Activated T-cell treated with anti-CD3 and anti-CD28 coated beads for 24 hours (primary cell): ENCODE measurements around the gene CERT1.
A peak's percentile ranks its signal among the peaks of the same experiment; 100 is the strongest.
"Not testable (repeated sequence)": the region's sequence is repeated elsewhere in the genome, so short reads cannot be mapped to it uniquely, and the experiment has no call there.

ENCODE experiments used
- DNase-seq: peaks from one replicate; pipeline ENCODE4 v3.0.0-alpha.2; 2020; ENCODE audit warnings: low read depth

CERT1 gene

DNA sequence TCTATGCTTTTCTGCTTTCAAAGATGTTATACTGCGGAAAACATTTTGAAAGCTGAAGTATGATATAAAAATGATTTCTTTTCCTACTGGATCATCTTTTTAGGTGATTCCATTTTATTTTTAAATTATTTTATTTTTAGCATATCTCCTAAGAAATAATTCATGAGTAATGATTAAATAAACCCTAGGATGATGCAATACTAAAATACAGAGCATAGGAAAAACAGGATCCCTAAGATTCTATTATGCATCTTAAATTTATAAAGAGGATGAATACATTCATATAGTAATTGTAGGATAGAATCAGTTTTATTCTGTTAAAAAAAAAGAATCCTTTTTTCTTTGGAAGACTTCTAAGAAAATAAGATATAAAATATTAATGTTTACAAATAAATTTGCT lies 11.1 kb upstream of the CERT1 start:
- no peak for DNase-seq

DNA sequence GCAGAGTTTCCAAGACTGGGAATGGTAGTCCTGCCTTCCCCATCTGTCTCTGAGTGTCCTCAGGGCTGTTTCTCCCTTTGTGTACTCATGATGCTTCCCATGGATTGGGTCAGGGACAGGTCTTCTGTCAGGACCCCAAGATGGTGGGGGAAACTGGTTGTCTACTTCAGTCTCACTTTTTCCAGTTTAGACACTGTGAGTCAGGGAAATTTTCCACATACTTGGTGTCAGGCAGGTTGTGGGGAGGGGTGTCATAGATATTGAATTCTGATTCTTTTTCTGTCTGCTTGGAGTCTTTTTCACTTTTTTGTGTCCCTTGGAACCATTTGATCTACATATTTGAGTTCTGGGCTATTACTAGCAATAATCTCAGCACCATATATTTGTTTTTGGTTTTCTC lies 10.6 kb upstream of the CERT1 start:
- no peak for DNase-seq

DNA sequence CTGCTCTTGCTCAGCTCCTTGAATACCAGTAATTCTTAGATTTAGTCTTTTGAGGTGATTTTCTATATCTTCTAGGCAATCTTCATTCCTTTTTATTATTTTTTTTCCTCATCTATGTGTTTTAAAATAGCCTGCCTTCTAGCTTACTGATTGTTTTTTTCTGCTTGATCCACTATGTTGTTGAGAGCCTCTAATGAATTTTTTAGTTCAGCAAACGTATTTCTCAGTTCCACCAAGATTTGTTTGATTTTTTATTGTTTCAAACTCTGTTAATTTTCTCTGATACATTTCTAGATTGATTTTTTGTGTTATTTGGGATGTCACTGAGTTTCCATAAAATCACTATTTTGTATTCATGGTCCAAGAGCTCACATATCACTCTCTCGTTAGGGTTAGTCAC lies 9.8 kb upstream of the CERT1 start:
- DNase-seq, result no peak

DNA sequence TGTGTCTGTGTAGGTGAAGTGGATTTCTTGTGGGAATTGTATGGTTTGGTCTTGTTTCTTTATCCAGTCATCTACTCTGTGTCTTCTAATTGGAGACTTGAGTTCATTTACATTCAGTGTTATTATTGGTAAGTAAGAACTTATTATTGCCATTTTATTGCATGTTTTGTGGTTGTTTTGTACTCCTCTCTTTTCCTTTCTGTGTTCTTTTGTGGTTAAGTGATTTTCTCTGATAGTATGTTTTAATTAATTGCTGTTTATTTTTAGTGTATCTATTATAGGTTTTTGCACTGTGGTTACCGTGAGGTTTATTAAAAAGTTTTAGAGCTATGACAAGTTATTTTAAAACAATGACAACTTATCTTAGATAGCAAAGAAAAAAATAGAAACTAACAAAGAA lies 8.3 kb upstream of the CERT1 start:
- DNase-seq, result no peak

DNA sequence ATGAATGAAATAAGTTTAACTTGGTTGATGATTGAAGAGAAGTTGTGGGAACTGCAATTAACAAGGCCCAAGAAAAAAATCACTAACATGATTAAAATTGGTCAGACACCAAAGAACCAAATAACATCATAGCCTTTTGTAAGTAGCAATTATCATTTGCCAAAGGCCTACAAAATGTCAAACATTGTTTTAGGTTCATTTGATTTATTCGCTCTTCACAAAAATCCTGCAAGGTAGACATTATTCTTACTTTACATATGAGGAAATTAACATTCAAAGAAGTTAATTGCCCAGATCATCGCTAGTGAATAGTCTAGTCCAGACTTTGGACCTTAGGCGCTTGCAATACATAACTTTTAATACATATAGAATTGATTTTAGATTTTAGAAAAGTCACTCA lies 2.9 kb upstream of the CERT1 start:
- DNase-seq, result no peak

DNA sequence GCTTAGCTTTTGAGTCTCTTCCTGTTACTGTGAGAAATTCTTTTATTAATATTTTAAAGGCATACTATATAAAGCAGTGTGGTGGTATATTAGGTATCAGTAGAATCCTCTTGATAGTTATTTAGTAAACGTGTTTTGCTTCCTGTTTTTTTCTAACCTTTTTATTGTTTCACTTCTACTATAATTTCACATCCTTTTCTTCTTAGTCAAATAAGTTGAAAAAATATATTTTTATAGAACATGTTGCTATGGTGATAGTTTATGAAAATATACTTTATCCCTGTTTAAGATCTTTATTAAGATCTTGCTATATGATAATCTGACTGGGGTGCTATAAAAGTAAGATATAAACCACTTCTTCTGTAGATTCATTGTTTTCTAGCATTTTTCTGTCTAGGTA lies 2.4 kb upstream of the CERT1 start:
- no peak for DNase-seq

DNA sequence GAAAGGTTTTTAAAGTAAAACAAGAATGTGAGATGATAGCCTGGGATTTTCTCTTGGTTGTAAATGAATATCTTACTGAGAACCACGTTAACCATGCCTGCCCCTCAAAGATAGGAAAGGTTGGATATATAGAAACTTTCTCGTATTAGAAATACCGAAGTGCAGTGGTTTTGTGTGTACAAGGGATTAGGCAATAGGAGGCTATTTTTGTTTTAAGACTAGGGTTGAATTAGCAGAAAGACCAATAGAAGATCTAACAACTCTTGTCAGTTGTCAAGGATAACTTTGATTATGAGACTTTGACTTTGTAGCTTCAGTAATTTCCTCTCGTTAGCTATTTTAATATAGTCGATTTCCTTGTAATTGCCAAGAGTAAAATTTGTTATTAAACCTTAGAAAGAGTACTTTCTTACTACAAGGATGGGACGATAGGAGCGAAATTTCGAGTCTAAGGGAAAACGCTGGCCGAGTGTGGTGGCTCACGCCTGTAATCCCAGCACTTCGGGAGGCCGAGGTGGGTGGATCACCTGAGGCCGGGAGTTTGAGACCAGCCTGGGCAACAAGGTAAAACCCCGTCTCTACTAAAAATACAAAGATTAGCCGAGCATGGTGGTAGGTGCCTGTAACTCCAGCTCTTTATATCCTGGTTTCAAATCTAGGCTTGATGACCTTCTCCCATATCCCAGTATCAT lies 1.1 kb upstream of the CERT1 start:
- DNase-seq, result no peak

DNA sequence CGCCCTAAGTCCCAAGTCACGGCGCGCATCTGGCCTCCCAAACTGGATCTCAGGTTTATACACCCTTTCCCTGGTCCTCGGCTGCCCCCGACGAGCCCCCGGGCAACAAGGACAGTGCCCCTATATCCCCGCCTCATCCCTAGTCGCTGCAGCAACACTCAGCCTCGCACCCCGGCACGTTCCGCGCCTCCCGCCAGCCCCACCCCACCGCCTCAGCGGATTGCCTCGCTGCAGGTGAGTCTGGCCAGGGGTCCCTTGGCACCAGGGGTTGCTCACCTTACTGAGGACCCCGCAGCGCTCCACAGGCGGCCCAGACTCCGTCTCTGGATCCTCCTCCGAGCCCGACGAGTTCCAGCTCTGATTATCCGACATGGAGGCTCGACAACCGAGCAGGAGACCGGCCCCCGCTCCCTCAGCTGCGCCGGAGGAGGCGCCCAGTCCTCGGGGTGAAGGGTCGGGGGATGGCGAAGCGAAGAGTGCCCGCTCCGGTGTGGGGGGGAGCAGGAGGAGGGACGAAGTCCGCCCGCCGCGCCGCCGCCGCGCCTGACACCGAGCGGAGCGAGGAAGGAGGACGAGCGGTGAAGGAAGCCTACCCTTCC lies 494 bp downstream of the CERT1 start:
- DNase-seq, result peak; percentile 4

DNA sequence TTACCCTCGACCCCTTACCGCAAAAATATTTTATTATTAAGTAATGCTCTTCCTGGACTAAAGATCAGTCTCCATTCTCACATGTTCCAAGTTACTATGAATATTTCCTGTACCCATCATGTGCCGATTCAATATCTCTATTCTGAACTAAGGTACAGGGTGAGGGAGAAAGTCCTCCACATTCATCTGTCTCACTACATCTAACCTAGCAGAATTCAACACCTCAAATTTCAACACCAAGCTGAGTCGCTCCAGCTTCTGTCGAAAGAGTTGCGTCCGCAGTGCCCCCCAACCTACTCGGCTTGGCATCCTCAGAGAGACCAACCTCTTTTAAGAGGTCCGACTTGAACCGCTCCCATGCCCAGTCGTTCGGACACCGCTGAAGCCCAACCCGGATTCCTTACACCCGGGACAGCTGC lies 1.0 kb downstream of the CERT1 start:
- no peak for DNase-seq

DNA sequence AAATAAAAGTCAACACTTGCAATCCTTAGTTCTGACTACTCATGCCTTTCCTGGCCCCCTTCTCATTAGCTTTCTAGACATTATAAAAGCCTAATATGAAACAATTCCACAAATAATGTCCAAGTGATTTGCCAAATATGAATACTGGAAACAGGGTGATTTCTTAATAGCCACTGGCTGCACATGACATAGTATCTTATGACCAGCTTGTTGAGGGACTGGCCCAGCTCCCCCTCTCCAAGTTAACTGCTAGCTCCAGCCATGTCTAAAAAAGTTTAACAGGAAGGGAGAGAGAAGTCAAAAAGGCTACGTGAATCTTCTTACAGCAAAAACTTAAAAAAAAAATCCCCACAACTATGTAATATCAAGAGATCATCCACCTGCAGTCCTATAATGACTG lies 1.5 kb downstream of the CERT1 start:
- DNase-seq, result no peak

DNA sequence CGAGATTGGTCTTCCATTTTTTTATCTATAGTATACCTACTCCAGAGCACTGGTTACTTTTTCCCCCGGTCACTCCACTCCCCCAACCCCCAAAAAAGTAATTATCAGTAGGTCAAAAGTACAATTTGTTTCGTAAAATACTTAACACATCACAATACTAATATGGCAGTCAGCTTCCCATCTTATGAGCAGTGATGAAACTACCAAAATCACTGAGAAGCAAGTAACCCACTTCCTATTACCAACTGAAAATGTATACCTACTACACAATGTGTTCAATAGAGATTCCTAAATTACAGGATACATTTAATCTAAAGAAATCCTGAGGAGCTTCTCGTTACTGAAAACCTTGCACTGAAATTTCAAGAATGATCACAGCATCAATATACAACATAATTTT lies 1.9 kb downstream of the CERT1 start:
- DNase-seq, result no peak

DNA sequence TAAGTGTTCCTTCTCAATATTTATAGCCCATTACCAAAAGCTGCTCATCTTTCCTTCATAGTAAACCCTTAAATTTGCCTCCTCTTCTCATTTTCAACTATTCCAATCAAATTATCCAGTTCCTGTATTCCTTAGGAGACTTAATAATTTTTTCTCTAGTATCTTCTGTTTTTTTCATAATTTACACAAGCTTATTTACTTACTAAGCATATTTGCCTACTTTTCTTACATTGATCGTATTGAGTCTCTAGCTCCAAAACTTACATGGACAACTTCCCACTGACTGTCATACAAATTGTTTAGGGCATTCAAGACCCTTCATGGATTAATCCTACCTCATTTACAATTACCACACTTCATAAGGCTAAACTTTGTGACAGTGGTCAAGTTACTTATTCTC lies 3.6 kb downstream of the CERT1 start:
- DNase-seq, result no peak

DNA sequence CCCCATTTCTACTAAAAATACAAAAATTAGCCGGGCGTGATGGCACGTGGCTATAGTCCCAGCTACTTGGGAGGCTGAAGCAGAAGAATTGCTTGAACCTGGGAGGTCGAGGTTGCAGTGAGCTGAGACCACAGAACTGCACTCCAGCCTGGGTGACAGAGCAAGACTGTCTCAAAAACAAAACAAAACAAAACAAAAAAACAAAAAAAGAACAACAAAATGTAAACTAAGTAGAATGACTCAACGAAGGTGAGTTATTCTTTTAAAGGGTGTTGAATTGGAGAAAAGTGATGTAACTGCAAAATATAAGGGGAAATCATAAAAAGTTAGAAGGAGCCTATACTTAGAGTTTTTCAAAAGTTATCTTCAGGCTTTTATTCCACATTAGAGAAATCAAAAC lies 6.3 kb downstream of the CERT1 start:
- not testable (repeated sequence) for DNase-seq

DNA sequence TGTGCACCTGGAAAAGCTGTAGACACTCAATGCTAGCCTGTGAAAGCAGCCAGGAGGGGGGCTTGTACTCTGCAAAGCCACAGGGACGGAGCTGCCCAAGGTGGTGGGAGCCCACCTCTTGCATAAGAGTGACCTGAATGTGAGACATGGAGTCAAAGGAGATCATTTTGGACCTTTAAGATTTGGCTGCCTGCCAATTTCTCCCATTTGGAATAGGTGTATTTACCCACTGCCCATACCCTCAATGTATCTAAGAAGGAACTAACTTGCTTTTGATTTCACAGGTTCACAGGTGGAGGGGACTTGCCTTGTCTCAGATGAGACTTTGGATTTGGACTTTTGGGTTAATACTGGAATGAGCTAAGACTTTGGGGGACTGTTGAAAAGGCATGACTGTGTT lies 12.6 kb downstream of the CERT1 start:
- not testable (repeated sequence) for DNase-seq

DNA sequence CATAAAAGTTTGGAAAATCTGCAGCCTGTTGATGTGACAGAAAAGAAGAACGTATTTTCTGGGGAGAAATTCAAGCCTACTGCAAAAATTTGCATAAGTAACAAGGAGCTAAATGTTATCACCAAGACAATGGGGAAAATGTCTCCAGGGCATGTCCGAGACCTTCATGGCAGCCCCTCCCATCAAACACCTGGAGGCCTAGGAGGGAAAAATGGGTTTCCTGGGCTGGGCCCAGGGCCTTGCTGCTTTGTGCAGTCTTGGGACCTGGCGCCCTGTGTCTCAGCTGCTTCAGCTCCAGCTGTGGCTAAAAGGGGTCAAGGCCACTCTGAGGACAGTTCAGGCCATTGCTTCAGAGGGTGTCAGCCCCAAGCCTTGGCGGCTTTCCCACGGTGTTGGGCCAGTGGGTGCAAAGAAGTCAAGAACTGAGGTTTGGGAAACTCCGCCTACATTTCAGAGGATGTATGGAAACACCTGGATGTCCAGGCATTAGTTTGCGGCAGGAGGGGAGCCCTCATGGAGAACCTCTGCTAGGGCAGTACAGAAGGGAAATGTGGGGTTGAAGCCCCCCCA lies 13.1 kb downstream of the CERT1 start:
- no peak for DNase-seq

DNA sequence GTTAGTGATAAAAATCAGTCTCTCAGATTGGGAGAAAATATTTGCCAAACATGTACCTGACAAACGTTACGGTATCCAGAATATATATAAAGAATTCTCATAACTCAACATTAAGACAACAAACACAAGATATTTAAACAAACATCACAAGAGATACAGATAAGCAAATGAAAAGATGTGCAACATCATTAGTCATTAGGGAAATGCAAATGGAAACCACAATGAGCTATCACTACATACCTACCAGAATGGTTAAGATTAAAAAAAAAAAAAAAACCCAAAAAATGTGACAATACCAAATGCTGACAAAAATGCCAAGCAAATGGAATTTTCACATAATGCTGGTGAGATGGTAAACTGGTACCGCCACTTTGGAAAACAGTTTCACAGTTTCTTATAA lies 15.4 kb downstream of the CERT1 start:
- no peak for DNase-seq

DNA sequence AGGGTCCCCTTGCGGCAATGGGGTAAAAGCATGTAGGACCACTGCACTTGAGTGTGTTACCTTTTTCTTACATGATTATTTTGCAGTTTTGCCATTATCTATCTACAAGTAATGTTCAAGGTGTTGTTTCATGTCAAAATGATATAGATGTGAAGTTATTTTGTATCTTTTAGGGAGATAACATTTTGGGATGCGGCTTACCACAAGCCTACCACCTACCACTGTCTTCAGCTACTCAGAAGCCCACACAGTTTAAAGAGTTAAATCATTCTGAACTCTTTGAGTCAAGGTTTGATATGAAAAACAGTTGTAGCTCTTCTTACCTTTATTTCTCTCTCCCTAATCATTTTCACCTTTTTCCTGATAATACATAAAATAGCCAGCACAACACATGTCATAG lies 19.8 kb downstream of the CERT1 start:
- no peak for DNase-seq

DNA sequence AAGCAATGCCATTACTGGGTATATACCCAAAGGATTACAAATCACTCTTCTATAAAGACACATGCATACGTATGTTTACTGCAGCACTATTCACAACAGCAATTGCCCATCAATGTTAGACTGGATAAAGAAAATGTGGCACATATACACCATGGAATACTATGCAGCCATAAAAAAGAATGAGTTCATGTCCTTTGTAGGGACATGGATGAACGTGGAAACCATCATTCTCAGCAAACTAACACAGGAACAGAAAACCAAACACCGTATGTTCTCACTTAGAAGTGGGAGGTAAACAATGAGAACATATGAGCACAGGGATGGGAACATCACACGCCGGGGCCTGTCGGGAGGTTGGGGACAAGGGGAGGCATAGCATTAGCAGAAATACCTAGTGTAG lies 21.6 kb downstream of the CERT1 start:
- not testable (repeated sequence) for DNase-seq

DNA sequence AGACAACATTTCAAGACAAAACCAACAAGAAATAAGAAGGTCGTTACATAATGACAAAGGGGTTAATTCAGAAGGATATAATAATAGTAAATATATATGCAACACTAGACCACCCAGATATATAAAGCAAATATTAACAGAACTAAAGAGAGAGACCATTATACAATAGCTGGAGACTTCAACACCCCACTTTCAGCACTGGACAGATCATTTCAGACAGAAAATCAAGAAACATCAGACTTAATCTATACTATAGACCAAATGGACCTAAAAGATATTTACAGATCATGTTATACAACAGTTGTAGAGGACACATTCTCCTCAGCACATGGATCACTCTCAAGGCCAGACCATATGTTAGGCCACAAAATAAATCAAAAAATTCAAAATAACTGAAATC lies 26.8 kb downstream of the CERT1 start:
- no peak for DNase-seq

DNA sequence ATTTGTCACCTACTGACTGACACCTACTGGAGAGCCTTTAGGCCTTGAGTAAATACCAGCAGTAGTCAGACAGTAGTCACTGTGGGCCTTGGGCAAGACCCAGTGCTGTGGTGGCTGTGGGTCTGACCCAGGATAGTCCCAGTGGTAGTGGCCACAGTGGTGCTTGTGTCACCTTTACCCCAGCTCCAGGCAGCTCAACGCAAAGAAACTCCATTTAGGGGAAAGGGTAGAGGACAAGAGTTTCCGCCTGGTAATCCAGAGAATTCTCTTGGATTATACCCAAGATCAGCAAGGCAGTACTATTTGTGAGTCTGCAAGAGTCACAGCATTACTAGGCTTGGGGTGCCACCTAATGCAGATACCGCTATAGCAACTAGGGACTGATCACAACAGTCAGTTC lies 28.9 kb downstream of the CERT1 start:
- no peak for DNase-seq

DNA sequence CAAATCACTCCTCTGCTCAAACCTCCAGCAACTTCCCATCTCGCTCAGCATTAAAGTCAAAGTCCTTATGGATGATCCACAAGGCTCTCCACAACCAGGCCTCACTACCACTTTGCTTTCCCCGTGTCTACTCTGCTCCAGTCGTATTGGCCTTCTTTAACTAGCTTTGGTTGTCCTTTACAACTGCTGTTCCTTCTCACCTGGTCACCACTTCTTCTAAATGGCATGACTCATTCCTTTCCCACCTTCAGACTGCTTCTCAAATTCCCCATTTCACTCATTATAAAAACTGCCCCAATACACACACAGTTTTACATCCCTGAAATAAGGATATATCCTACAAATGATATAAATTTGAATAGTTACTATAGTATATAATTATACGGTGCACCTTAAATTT lies 30.4 kb downstream of the CERT1 start:
- DNase-seq, result no peak

DNA sequence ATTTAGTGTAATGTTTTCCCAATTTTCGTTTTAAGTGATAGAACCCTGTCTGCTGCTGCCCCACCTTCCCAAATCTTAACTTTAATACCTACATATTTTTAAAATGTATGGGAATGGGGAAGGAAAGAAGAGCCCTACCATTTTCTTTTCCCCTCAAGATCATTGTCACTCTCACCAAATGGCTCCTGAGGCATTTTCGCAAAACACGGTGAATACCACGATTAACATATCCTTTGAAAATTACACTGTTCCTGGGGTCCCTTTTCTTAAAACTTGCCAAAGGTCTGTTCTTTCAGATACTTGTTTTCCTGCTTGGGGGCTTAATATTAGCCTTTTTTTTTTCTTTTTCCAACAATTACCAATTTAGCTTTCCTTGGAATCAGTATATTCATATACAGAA lies 36.1 kb downstream of the CERT1 start:
- no peak for DNase-seq

DNA sequence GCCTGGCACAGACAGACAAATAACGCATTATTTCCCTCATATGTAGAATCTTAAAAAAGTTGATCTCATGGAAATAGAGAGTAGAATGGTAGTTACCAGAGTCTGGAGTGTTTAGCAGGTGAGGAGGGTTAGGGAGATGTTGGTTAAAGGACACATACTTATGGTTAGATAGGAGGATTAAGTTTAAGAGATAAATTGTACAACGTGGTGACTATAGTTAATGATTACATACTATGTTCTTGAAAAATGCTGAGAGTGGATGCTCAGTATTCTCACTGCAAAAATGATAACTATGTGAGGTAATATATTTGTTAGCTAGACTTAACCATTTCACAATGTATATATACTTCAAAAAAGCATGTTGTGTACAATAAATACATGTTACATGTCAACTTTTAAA lies 38.0 kb downstream of the CERT1 start:
- no peak for DNase-seq

DNA sequence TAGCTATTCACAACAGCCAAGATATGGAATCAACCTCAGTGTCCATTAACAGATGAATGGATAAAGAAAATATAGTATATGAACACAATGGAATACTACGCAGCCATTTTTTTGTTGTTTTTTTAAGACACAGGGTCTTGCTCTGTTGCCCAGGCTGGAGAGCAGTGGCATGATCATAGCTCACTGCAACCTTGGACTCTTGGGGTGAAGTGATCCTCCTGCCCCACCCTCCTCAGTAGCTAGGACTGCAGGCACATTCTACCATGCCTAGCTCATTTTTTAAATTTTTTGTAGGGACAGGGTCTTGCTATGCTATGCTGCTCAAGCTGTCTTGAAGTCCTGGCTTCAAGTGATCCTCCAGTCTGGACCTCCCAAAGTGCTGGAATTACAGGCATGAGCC lies 38.5 kb downstream of the CERT1 start:
- no peak for DNase-seq
